SK-N-MC (cell line): ENCODE data around the gene ANO10.
"Not testable (repeated sequence)": the region's sequence is repeated elsewhere in the genome, so short reads cannot be mapped to it uniquely, and the experiment has no call there.

Experiments used
- DNase-seq: peaks from one replicate; pipeline ENCODE4 v3.0.0-alpha.2; 2011; ENCODE audit warnings: low read depth, low spot score
- H3K27ac ChIP-seq: fragments of 200-600 bp; sonication (generic); 2 replicates; pipeline ENCODE4 v1.5.1; 2016; ENCODE audit warnings: mixed run types
- H3K36me3 ChIP-seq: fragments of 200-600 bp; sonication (generic); 2 replicates; pipeline ENCODE4 v1.6.1; 2017; ENCODE audit warnings: antibody characterized with exemption, low read length, mixed read lengths; ENCODE audit not compliant: insufficient read depth
- H3K4me3 ChIP-seq: fragments of 200-600 bp; sonication (generic); 2 replicates; pipeline ENCODE4 v1.5.1; 2016
- H3K9ac ChIP-seq: fragments of 200-600 bp; sonication (generic); 2 replicates; pipeline ENCODE4 v1.8.0; 2017; ENCODE audit warnings: mixed run types, mixed read lengths; ENCODE audit not compliant: insufficient read length
- H3K9me3 ChIP-seq: fragments of 200-600 bp; sonication (generic); 2 replicates; pipeline ENCODE4 v1.6.1; 2017; ENCODE audit warnings: low read depth, mild to moderate bottlenecking, antibody characterized with exemption, low read length, moderate library complexity, mixed read lengths
- EZH2 ChIP-seq: fragments of 200-600 bp; sonication (generic); IDR thresholded peaks from one replicate; pipeline ENCODE4 v1.6.1; 2017; ENCODE audit warnings: antibody characterized with exemption
- FOXP2 ChIP-seq: optimal IDR thresholded peaks from 2 replicates; pipeline ENCODE3; 2011; ENCODE audit warnings: mild to moderate bottlenecking, moderate library complexity; ENCODE audit not compliant: insufficient read depth; ENCODE audit errors: extremely low read length, control extremely low read depth
- POLR2AphosphoS5 ChIP-seq: IDR thresholded peaks from 2 replicates; pipeline ENCODE4 v1.6.1; 2012; ENCODE audit warnings: mild to moderate bottlenecking, low read depth, low read length, borderline replicate concordance

Gene ANO10

GRCh38 chr3:43531835-43532234 is 90.0 kb downstream of the ANO10 start:
- no peaks in the 10 kb centered on the region for H3K9me3 ChIP-seq
- no peak for TF ChIP-seq FOXP2
- TF ChIP-seq POLR2AphosphoS5: no peak
- no peak for TF ChIP-seq EZH2
- no peak for DNase-seq

GRCh38 chr3:43528498-43529099 is 93.2 kb downstream of the ANO10 start:
- Histone ChIP-seq H3K36me3 (no peaks in the 10 kb centered on the region), H3K4me3 (no peak overlapping the region), H3K27ac (no peak overlapping the region), H3K9ac (no peak overlapping the region), H3K9me3 (no peaks in the 10 kb centered on the region)
- TF ChIP-seq EZH2 (no peak), POLR2AphosphoS5 (no peak), FOXP2 (no peak)
- no peak for DNase-seq

More at GRCh38 chr3:43531835-43532234, 90.0 kb downstream of the ANO10 start:
- H3K27ac ChIP-seq: no peak overlapping the region
- H3K9ac ChIP-seq: no peak overlapping the region
- H3K36me3 ChIP-seq: no peaks in the 10 kb centered on the region
- no peak overlapping the region for H3K4me3 ChIP-seq

- Histone ChIP-seq H3K36me3 (no peaks in the 10 kb centered on the region), H3K9ac (no peak overlapping the region), H3K9me3 (no peaks in the 10 kb centered on the region)
These were observed 94.9 kb downstream of the ANO10 start for GRCh38 chr3:43526956-43527355.

GRCh38 chr3:43525941-43526607 is 95.7 kb downstream of the ANO10 start:
- H3K36me3 ChIP-seq: no peaks in the 10 kb centered on the region
- H3K4me3 ChIP-seq: no peak overlapping the region
- DNase-seq: no peak
- H3K9me3 ChIP-seq: no peaks in the 10 kb centered on the region
- H3K9ac ChIP-seq: no peak overlapping the region
- no peak for TF ChIP-seq FOXP2
- TF ChIP-seq EZH2: no peak
- TF ChIP-seq POLR2AphosphoS5: no peak
- H3K27ac ChIP-seq: no peak overlapping the region

More at GRCh38 chr3:43526956-43527355, 94.9 kb downstream of the ANO10 start:
- Histone ChIP-seq H3K4me3 (no peak overlapping the region), H3K27ac (no peak overlapping the region)
- no peak for TF ChIP-seq FOXP2
- no peak for TF ChIP-seq EZH2
- no peak for TF ChIP-seq POLR2AphosphoS5
- DNase-seq: no peak

GRCh38 chr3:43525386-43525785 is 96.4 kb downstream of the ANO10 start:
- no peak for DNase-seq
- no peak for TF ChIP-seq FOXP2
- no peak for TF ChIP-seq EZH2
- no peak for TF ChIP-seq POLR2AphosphoS5
- Histone ChIP-seq H3K9ac (no peak overlapping the region), H3K36me3 (no peaks in the 10 kb centered on the region), H3K27ac (no peak overlapping the region), H3K9me3 (no peaks in the 10 kb centered on the region), H3K4me3 (no peak overlapping the region)

- H3K4me3 ChIP-seq: no peak overlapping the region
- no peak overlapping the region for H3K27ac ChIP-seq
- H3K36me3 ChIP-seq: no peaks in the 10 kb centered on the region
- H3K9me3 ChIP-seq: no peaks in the 10 kb centered on the region
- DNase-seq: no peak
- H3K9ac ChIP-seq: no peak overlapping the region
- TF ChIP-seq FOXP2: no peak
- TF ChIP-seq EZH2: no peak
- no peak for TF ChIP-seq POLR2AphosphoS5
These were observed 98.3 kb downstream of the ANO10 start for GRCh38 chr3:43523454-43524053.

- H3K9ac ChIP-seq: no peak overlapping the region
- H3K9me3 ChIP-seq: no peaks in the 10 kb centered on the region
- no peak for TF ChIP-seq FOXP2
- TF ChIP-seq POLR2AphosphoS5: no peak
- no peak for TF ChIP-seq EZH2
- no peak overlapping the region for H3K4me3 ChIP-seq
- no peak overlapping the region for H3K27ac ChIP-seq
- no peak for DNase-seq
- no peaks in the 10 kb centered on the region for H3K36me3 ChIP-seq
These were observed 99.0 kb downstream of the ANO10 start for GRCh38 chr3:43522727-43523362.

- no peaks in the 10 kb centered on the region for H3K9me3 ChIP-seq
- H3K36me3 ChIP-seq: no peaks in the 10 kb centered on the region
- TF ChIP-seq EZH2: no peak
- TF ChIP-seq POLR2AphosphoS5: no peak
- no peak for TF ChIP-seq FOXP2
- H3K4me3 ChIP-seq: no peak overlapping the region
- H3K9ac ChIP-seq: no peak overlapping the region
- DNase-seq: no peak
- no peak overlapping the region for H3K27ac ChIP-seq
These were observed 99.9 kb downstream of the ANO10 start for GRCh38 chr3:43521941-43522340.

GRCh38 chr3:43518515-43518914 is 103.3 kb downstream of the ANO10 start:
- not testable (repeated sequence) for H3K36me3 ChIP-seq, H3K9me3 ChIP-seq, H3K4me3 ChIP-seq, DNase-seq, H3K9ac ChIP-seq, H3K27ac ChIP-seq
